Stomach (tissue), 4 donors: ENCODE data around the gene CCBE1.

ENCODE experiments used
- CTCF ChIP-seq, 7 experiments: fragments of 450-650 bp in 4 of 7; fragments of 200-600 bp in 3 of 7; sonication (generic) in 3 of 7; IDR thresholded peaks; one replicate each; pipeline ENCODE4 v1.5.1; 2016 to 2019; ENCODE audit warnings: antibody characterized with exemption in 7 of 7, control low read depth in 2 of 7, mild to moderate bottlenecking in 1 of 7
- EP300 ChIP-seq: sonication (generic); formaldehyde crosslinking; IDR thresholded peaks from one replicate; pipeline ENCODE4 v1.6.1; 2017; ENCODE audit warnings: antibody characterized with exemption
- POLR2A ChIP-seq, 4 donors: fragments of 450-650 bp; IDR thresholded peaks; one replicate each; pipeline ENCODE4 v1.6.1; 2016; ENCODE audit warnings: antibody characterized with exemption in 4 of 4, control low read depth in 2 of 4, mild to moderate bottlenecking in 1 of 4, moderate library complexity in 1 of 4

DNA sequence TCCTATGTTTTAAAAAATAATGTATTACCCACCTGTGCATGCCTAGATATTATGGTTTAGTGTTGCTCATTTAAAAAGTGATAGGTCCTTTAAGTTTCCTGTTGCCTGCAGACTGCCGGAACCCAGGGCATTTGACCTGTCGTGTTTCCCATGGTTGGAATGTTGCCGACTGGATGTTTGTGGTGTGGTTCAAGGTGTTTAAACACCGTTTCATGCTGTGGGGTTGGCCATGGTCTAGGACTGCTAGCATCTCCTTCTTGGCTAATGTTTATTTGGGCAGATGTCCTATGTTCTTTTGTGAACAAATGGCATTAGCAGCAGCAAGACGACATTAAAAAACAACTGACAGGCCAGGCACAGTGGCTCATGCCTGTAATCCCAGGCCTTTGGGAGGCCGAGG, 245.3 kb downstream of the CCBE1 start:
- no peak for TF ChIP-seq CTCF (IDR thresholded peaks at IDR 0.05)
- no peak for TF ChIP-seq EP300
- TF ChIP-seq POLR2A (IDR thresholded peaks at IDR 0.05) = no peak
